CD4-positive, CD25-positive, alpha-beta regulatory T cell (primary cell): ENCODE results near the gene CENPL. TPM values are rescaled to one million over a fixed set of nuclear protein-coding genes. Genes with fewer than 3 reads are reported as not detected.
"Not testable (repeated sequence)": the region's sequence is repeated elsewhere in the genome, so short reads cannot be mapped to it uniquely, and the experiment has no call there.

Experiments used
- ATAC-seq, 2 donors: fragments of 150-1000 bp; cut with Tn5 transposase; one replicate each; pipeline ENCODE4 v1.10.0; 2021; ENCODE audit warnings: low read depth in 2 of 2, moderate number of reproducible peaks in 2 of 2, moderate library complexity in 1 of 2
- DNase-seq, 3 donors: peaks; one replicate each; pipeline versions ENCODE4 v3.0.0 to v3.0.0-alpha.2; 2012 to 2022; ENCODE audit warnings: mixed read lengths in 1 of 3
- H3K27ac ChIP-seq: one replicate; pipeline ENCODE4 v1.7.0; 2013; ENCODE audit warnings: mild to moderate bottlenecking, low read length; ENCODE audit not compliant: insufficient read depth, poor library complexity, severe bottlenecking
- H3K27me3 ChIP-seq: one replicate; pipeline ENCODE4 v1.7.0; 2013; ENCODE audit warnings: low read length; ENCODE audit not compliant: control insufficient read depth, insufficient read depth
- H3K36me3 ChIP-seq: one replicate; pipeline ENCODE4 v1.7.0; 2013; ENCODE audit warnings: mild to moderate bottlenecking, low read length, moderate library complexity; ENCODE audit not compliant: control insufficient read depth, insufficient read depth
- H3K4me1 ChIP-seq: 2 replicates; pipeline ENCODE4 v1.7.0; 2013; ENCODE audit warnings: mild to moderate bottlenecking, low read length; ENCODE audit not compliant: insufficient read depth, control insufficient read depth, poor library complexity, severe bottlenecking
- H3K4me3 ChIP-seq: one replicate; pipeline ENCODE4 v1.7.0; 2013; ENCODE audit warnings: low read depth, mild to moderate bottlenecking, low read length, moderate library complexity
- H3K9me3 ChIP-seq, 2 experiments: 1 replicate in 1 of 2; 2 replicates in 1 of 2; pipeline ENCODE4 v1.7.0; 2013; ENCODE audit warnings: low read length in 2 of 2, mild to moderate bottlenecking in 1 of 2, moderate library complexity in 1 of 2; ENCODE audit not compliant: control insufficient read depth in 2 of 2
- H3K27ac Mint-ChIP-seq, 3 donors: one replicate each; pipeline ENCODE4 v1.8.0; 2020 to 2022; ENCODE audit warnings: mild to moderate bottlenecking in 3 of 3, mixed read lengths in 3 of 3, moderate library complexity in 2 of 3
- H3K27me3 Mint-ChIP-seq: one replicate; pipeline ENCODE4 v1.8.0; 2022; ENCODE audit warnings: mild to moderate bottlenecking, mixed read lengths
- H3K36me3 Mint-ChIP-seq: one replicate; pipeline ENCODE4 v1.8.0; 2020; ENCODE audit warnings: mixed read lengths
- H3K4me1 Mint-ChIP-seq, 4 donors: one replicate each; pipeline ENCODE4 v1.8.0; 2020 to 2022; ENCODE audit warnings: mixed read lengths in 4 of 4, mild to moderate bottlenecking in 1 of 4
- H3K4me3 Mint-ChIP-seq, 4 donors: one replicate each; pipeline ENCODE4 v1.8.0; 2020 to 2022; ENCODE audit warnings: mild to moderate bottlenecking in 4 of 4, mixed read lengths in 4 of 4, moderate library complexity in 3 of 4
- H3K9me3 Mint-ChIP-seq, 7 donors: one replicate each; pipeline ENCODE4 v1.8.0; 2020 to 2022; ENCODE audit warnings: mixed read lengths in 7 of 7, mild to moderate bottlenecking in 3 of 7, moderate library complexity in 2 of 7
- polyA plus RNA-seq, 4 donors: library from polyadenylated mRNA; unstranded; fragments of 300-500 nt; fragmentation: Illumina TruSeq; gene quantifications; one replicate each; pipeline ENCODE4 v1.2.3, GENCODE V29; 2021
- total RNA-seq: library from RNA; stranded (reverse); gene quantifications from one replicate; pipeline ENCODE4 v1.2.3, GENCODE V29; 2022

The CENPL gene
- total and polyA plus RNA-seq, 5 donors from 2014 or later, result 6.7 to 10.2 (median 8.7) TPM

GRCh38 chr1:173853074-173853473 lies 28.4 kb upstream of the CENPL start:
- Histone ChIP-seq H3K27ac (no peak overlapping the region), H3K4me1 (no peaks in the 10 kb centered on the region), H3K27me3 (no peaks in the 10 kb centered on the region), H3K9me3 (no peaks in the 10 kb centered on the region), H3K4me3 (no peak overlapping the region), H3K36me3 (peaks cover 53% of the 10 kb centered on the region)
- Mint-ChIP-seq H3K4me1 (peaks cover 5 to 6% (median 5%) of the 10 kb centered on the region in 4 donors), H3K36me3 (peaks cover 45% of the 10 kb centered on the region), H3K9me3 (no peaks in the 10 kb centered on the region), H3K27me3 (no peaks in the 10 kb centered on the region), H3K4me3 (no peak overlapping the region), H3K27ac (no peak overlapping the region)
- DNase-seq (no peak), ATAC-seq (no peak)

- H3K27ac ChIP-seq, result no peak overlapping the region
- H3K4me3 ChIP-seq, result no peak overlapping the region
- Mint-ChIP-seq H3K9me3 (no peaks in the 10 kb centered on the region), H3K4me1 (peaks cover 5 to 11% (median 5%) of the 10 kb centered on the region in 4 donors), H3K4me3 (no peak overlapping the region), H3K27me3 (no peaks in the 10 kb centered on the region), H3K27ac (peak overlapping the region in 1 of 3 donors; percentile 6), H3K36me3 (peaks cover 37% of the 10 kb centered on the region)
- no peaks in the 10 kb centered on the region for H3K27me3 ChIP-seq
- no peak for DNase-seq
- no peaks in the 10 kb centered on the region for H3K9me3 ChIP-seq
- no peaks in the 10 kb centered on the region for H3K4me1 ChIP-seq
- ATAC-seq, result no peak
- H3K36me3 ChIP-seq, result peaks cover 44% of the 10 kb centered on the region
These were observed 27.4 kb upstream of the CENPL start for GRCh38 chr1:173852105-173852504.

GRCh38 chr1:173832748-173833147 lies 8.1 kb upstream of the CENPL start:
- H3K36me3 Mint-ChIP-seq, result peaks cover 23% of the 10 kb centered on the region
- H3K4me3 Mint-ChIP-seq, result no peak overlapping the region
- Histone ChIP-seq H3K36me3 (peaks cover 59% of the 10 kb centered on the region), H3K27me3 (no peaks in the 10 kb centered on the region), H3K9me3 (no peaks in the 10 kb centered on the region), H3K27ac (no peak overlapping the region), H3K4me1 (peaks cover 5% of the 10 kb centered on the region), H3K4me3 (no peak overlapping the region)
- peaks cover 0 to 16% (median 8%) of the 10 kb centered on the region in 4 donors for H3K4me1 Mint-ChIP-seq
- H3K9me3 Mint-ChIP-seq, result no peaks in the 10 kb centered on the region
- ATAC-seq (no peak), DNase-seq (no peak)
- H3K27me3 Mint-ChIP-seq, result no peaks in the 10 kb centered on the region
- H3K27ac Mint-ChIP-seq, result no peak overlapping the region

DNA sequence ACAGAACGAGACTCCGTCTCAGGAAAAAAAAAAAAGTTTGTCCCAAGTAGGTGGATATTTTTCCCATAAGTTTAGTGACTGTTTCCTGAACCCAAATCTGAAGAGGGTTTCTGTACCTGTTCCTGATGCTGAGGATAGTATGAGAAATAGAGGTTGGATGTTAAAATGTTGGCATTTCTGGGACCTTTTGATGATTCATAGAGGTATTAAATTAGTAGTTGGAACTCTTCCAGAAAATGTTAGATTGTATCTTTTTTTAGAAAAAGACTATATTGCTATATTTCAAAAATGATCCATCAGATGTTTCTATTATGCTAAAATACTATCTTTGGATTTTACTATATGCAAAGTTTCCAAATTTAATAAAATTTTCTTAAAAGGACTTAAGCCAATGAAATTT lies 2.9 kb upstream of the CENPL start:
- Histone ChIP-seq H3K4me3 (no peak overlapping the region), H3K36me3 (peaks cover 21% of the 10 kb centered on the region), H3K4me1 (peaks cover 29% of the 10 kb centered on the region), H3K27me3 (no peaks in the 10 kb centered on the region), H3K9me3 (no peaks in the 10 kb centered on the region), H3K27ac (no peak overlapping the region)
- peak overlapping the region in 2 of 4 donors; percentile 7 to 13 for H3K4me3 Mint-ChIP-seq
- H3K36me3 Mint-ChIP-seq, result peaks cover 8% of the 10 kb centered on the region
- ATAC-seq (no peak), DNase-seq (no peak)
- no peaks in the 10 kb centered on the region for H3K27me3 Mint-ChIP-seq
- no peak overlapping the region for H3K27ac Mint-ChIP-seq
- H3K4me1 Mint-ChIP-seq, result peaks cover 24 to 50% (median 34%) of the 10 kb centered on the region in 4 donors
- H3K9me3 Mint-ChIP-seq, result peaks cover 0 to 2% (median 0%) of the 10 kb centered on the region in 7 donors

DNA sequence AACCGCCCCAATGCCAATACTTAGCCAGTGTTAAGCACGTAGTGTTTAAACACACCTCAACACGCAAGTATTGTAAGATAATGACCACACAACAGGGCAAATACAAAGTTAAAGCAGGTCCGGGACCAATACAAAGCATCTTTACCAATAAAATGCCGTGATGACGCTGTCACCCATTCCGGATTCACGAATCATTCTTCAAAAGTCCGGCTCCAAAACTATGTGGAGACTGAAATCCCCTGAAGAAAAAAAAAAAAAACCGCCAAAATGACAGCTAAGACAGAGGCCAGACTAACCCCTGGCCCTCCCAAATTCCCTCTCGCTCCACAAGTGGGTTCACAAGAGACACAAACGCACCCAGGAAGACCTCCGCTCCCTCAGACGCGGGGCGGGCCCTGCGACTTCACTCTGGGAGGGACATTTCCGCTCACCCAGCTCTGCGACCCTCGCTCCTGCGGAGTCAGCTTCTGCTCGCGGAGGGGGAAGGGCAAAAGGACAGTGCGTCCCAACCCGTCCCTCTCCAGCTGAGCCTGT lies 835 bp downstream of the CENPL start:
- Histone ChIP-seq H3K27me3 (no peaks in the 10 kb centered on the region), H3K4me3 (peak overlapping the region; percentile 99), H3K27ac (peak overlapping the region; percentile 93), H3K4me1 (peaks cover 29% of the 10 kb centered on the region), H3K36me3 (peaks cover 3% of the 10 kb centered on the region), H3K9me3 (no peaks in the 10 kb centered on the region)
- ATAC-seq, result peak; percentile 6
- Mint-ChIP-seq H3K36me3 (peaks cover 9% of the 10 kb centered on the region), H3K27ac (peak overlapping the region; percentile 95 to 98 (median 97)), H3K9me3 (peaks cover 0 to 2% (median 0%) of the 10 kb centered on the region in 7 donors), H3K27me3 (no peaks in the 10 kb centered on the region), H3K4me1 (peaks cover 32 to 70% (median 47%) of the 10 kb centered on the region in 4 donors), H3K4me3 (peak overlapping the region; percentile 93 to 96 (median 94))
- DNase-seq, result no peak

DNA sequence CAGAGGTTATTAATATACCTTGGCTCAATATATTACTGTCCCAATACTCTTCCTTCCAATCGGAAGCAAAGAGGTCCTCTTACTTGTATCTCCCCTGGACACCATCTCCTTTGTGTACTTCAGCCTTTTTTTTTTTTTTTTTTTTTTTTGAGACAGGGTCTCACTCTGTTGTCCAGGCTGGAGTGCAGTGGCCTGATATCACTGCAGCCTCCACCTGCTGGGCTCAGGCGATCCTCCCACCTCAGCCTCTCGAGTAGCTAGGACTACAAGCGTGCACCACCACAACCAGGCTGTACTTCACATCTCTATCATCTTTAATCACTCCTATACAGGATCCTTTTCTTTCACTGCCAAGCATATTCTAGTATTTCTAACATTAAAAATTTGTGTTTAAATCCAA lies 3.0 kb downstream of the CENPL start:
- no peak for DNase-seq
- Histone ChIP-seq H3K27me3 (no peaks in the 10 kb centered on the region), H3K9me3 (no peaks in the 10 kb centered on the region), H3K4me3 (no peak overlapping the region), H3K4me1 (peaks cover 22% of the 10 kb centered on the region), H3K36me3 (no peaks in the 10 kb centered on the region), H3K27ac (no peak overlapping the region)
- peak overlapping the region in 2 of 3 donors; percentile 1 to 4 for H3K27ac Mint-ChIP-seq
- peaks cover 0 to 2% (median 0%) of the 10 kb centered on the region in 7 donors for H3K9me3 Mint-ChIP-seq
- H3K4me1 Mint-ChIP-seq, result peaks cover 30 to 62% (median 39%) of the 10 kb centered on the region in 4 donors
- H3K27me3 Mint-ChIP-seq, result no peaks in the 10 kb centered on the region
- H3K4me3 Mint-ChIP-seq, result peak overlapping the region in 3 of 4 donors; percentile 5 to 56 (median 39)
- peaks cover 12% of the 10 kb centered on the region for H3K36me3 Mint-ChIP-seq
- no peak for ATAC-seq

- no peak for DNase-seq
- H3K4me1 ChIP-seq, result peaks cover 8% of the 10 kb centered on the region
- H3K27ac ChIP-seq, result no peak overlapping the region
- Mint-ChIP-seq H3K9me3 (peaks cover 0 to 3% (median 0%) of the 10 kb centered on the region in 7 donors), H3K4me3 (peak overlapping the region in 1 of 4 donors; percentile 3), H3K4me1 (peaks cover 21 to 64% (median 46%) of the 10 kb centered on the region in 4 donors), H3K27me3 (no peaks in the 10 kb centered on the region), H3K27ac (peak overlapping the region in 1 of 3 donors; percentile 1), H3K36me3 (peaks cover 16% of the 10 kb centered on the region)
- H3K27me3 ChIP-seq, result no peaks in the 10 kb centered on the region
- H3K4me3 ChIP-seq, result no peak overlapping the region
- H3K36me3 ChIP-seq, result no peaks in the 10 kb centered on the region
- no peaks in the 10 kb centered on the region for H3K9me3 ChIP-seq
- no peak for ATAC-seq
These were observed 6.2 kb downstream of the CENPL start for GRCh38 chr1:173818459-173818858.

DNA sequence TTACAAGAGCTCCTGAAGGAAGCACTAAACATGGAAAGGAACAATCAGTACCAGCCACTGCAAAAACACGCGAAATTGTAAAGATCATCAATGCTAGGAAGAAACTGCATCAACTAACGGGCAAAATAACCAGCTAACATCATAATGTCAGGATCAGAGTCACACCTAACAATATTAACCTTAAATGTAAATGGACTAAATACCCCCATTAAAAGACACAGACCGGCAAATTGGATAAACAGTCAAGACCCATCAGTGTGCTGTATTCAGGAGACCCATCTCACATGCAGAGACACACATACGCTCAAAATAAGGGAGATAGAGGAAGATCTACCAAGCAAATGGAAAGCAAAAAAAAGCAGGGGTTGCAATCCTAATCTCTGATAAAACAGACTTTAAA lies 11.0 kb downstream of the CENPL start:
- not testable (repeated sequence) for ATAC-seq, DNase-seq, H3K9me3 Mint-ChIP-seq, H3K27ac Mint-ChIP-seq, H3K4me3 Mint-ChIP-seq, H3K27ac ChIP-seq, H3K27me3 Mint-ChIP-seq, H3K4me3 ChIP-seq, H3K27me3 ChIP-seq, H3K9me3 ChIP-seq, H3K36me3 ChIP-seq, H3K4me1 ChIP-seq
- Mint-ChIP-seq H3K4me1 (peaks cover 15 to 57% (median 37%) of the 10 kb centered on the region in 4 donors), H3K36me3 (peaks cover 26% of the 10 kb centered on the region)
